ENCODE results near the gene SEMA5A.

DNA sequence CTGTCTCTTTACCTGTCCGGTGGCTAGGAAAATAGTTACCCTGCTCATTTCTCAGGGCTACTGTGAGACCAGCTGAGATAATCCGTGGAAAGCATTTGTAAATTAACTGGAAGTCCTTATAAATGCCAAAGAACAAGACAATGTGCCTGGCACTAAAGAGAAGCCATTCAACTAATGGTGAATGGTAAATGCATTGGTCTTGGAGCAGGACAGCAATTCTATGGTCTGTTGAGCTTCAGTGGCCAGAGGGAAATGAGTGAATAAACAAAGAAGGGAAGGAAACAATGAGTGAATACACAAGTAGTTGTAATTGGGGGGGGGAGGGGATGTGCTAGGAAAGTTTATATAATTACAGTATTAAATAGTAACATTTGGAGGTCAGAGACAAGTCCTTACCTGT is 353.6 kb downstream of the SEMA5A start:
- TF ChIP-seq POLR2A (IDR thresholded peaks at IDR 0.05; ENCODE audit: low read depth, low read length) (no peak), POLR2AphosphoS5 (IDR thresholded peaks at IDR 0.05; ENCODE audit: low read depth, low read length) (no peak), TAF1 (IDR thresholded peaks at IDR 0.05; ENCODE audit: borderline replicate concordance, low read depth, low read length) (no peak)

All from GM12892 (cell line).